Measurements from ENCODE around the gene MIF.
"Not testable (repeated sequence)": the region's sequence is repeated elsewhere in the genome, so short reads cannot be mapped to it uniquely, and the experiment has no call there.

MIF gene

GRCh38 chr22:23893945-23894709 lies at the start of gene MIF:
MIF (plus strand) TSS chr22:23894383; CDS start chr22:23894475, 92 bp downstream.
- peak; percentile 96 for DNase-seq (ENCODE audit: low spot score)

- DNase-seq (ENCODE audit: low spot score) = no peak
Observed at GRCh38 chr22:23844739-23845202, 49.4 kb upstream of the MIF start.

- no peak for DNase-seq (ENCODE audit: low spot score)
Observed at GRCh38 chr22:23845265-23846080, 48.7 kb upstream of the MIF start.

GRCh38 chr22:23846081-23846469 lies 48.1 kb upstream of the MIF start:
- DNase-seq (ENCODE audit: low spot score) = no peak

- no peak for DNase-seq (ENCODE audit: low spot score)
Observed at GRCh38 chr22:23847310-23847920, 46.8 kb upstream of the MIF start.

GRCh38 chr22:23847991-23848864 lies 46.0 kb upstream of the MIF start:
- no peak for DNase-seq (ENCODE audit: low spot score)

- DNase-seq (ENCODE audit: low spot score) = peak; percentile 69
Observed at GRCh38 chr22:23849009-23850006, 44.9 kb upstream of the MIF start.

- DNase-seq (ENCODE audit: low spot score) = no peak
Observed at GRCh38 chr22:23850136-23850611, 44.0 kb upstream of the MIF start.

- peak; percentile 55 for DNase-seq (ENCODE audit: low spot score)
Observed at GRCh38 chr22:23856721-23857605, 37.2 kb upstream of the MIF start.

- peak; percentile 98 for DNase-seq (ENCODE audit: low spot score)
Observed at GRCh38 chr22:23857606-23858483, 36.3 kb upstream of the MIF start, which contains the start of gene SLC2A11. SLC2A11 (plus strand) TSS chr22:23857875; CDS start chr22:23858000, 125 bp downstream.

- no peak for DNase-seq (ENCODE audit: low spot score)
Observed at GRCh38 chr22:23858484-23858815, 35.7 kb upstream of the MIF start.

- no peak for DNase-seq (ENCODE audit: low spot score)
Observed at GRCh38 chr22:23859201-23859600, 35.0 kb upstream of the MIF start.

- not testable (repeated sequence) for DNase-seq (ENCODE audit: low spot score)
Observed at GRCh38 chr22:23860187-23860586, 34.0 kb upstream of the MIF start.

- DNase-seq (ENCODE audit: low spot score) = no peak
Observed at GRCh38 chr22:23862103-23862502, 32.1 kb upstream of the MIF start.

GRCh38 chr22:23864499-23865154 lies 29.6 kb upstream of the MIF start:
- not testable (repeated sequence) for DNase-seq (ENCODE audit: low spot score)

GRCh38 chr22:23868580-23868979 lies 25.6 kb upstream of the MIF start:
- no peak for DNase-seq (ENCODE audit: low spot score)

GRCh38 chr22:23874871-23875270 lies 19.3 kb upstream of the MIF start:
- no peak for DNase-seq (ENCODE audit: low spot score)

- DNase-seq (ENCODE audit: low spot score) = no peak
Observed at GRCh38 chr22:23875801-23876200, 18.4 kb upstream of the MIF start.
